Activated CD4-positive, alpha-beta T cell treated with anti-CD3 and anti-CD28 coated beads for 36 hours (primary cell): ENCODE results near the gene SPACA1. TPM values are rescaled to one million over a fixed set of nuclear protein-coding genes. Genes with fewer than 3 reads are reported as not detected.

Source experiments
- ATAC-seq: fragments of 200-7000 bp; cut with Tn5 transposase; one replicate; pipeline ENCODE4 v1.10.0; 2021; ENCODE audit warnings: mild to moderate bottlenecking, moderate library complexity
- CTCF ChIA-PET: fragments of 350-600 bp; sonication (Branson Sonifier 250); formaldehyde crosslinking; loops from one replicate; lab custom pipeline; 2021; ENCODE audit warnings: antibody characterized with exemption; lab: Charles Lee
- POLR2A ChIA-PET: fragments of 350-600 bp; sonication (Branson Sonifier 250); formaldehyde crosslinking; loops from one replicate; lab custom pipeline; 2021; ENCODE audit warnings: antibody characterized with exemption, inconsistent platforms; lab: Charles Lee
- DNase-seq: peaks from one replicate; pipeline ENCODE4 v3.0.0-alpha.2; 2020
- H3K27ac Mint-ChIP-seq: one replicate; pipeline ENCODE4 v1.8.0; 2021; ENCODE audit warnings: mixed read lengths
- H3K27me3 Mint-ChIP-seq: one replicate; pipeline ENCODE4 v1.8.0; 2021; ENCODE audit warnings: mixed read lengths
- H3K36me3 Mint-ChIP-seq: one replicate; pipeline ENCODE4 v1.8.0; 2021; ENCODE audit warnings: low read depth, mixed read lengths
- H3K4me1 Mint-ChIP-seq: one replicate; pipeline ENCODE4 v1.8.0; 2021; ENCODE audit warnings: mixed read lengths
- H3K4me3 Mint-ChIP-seq: one replicate; pipeline ENCODE4 v1.8.0; 2021; ENCODE audit warnings: mild to moderate bottlenecking, moderate library complexity, mixed read lengths
- H3K9me3 Mint-ChIP-seq: one replicate; pipeline ENCODE4 v1.8.0; 2021; ENCODE audit warnings: low read depth, mixed read lengths
- intact Hi-C, 2 experiments: fragments of 100-400 bp; cut with DNase I in 1 of 2; cut with micrococcal nuclease in 1 of 2; formaldehyde crosslinking; loops; one replicate each; pipeline versions ENCODE4 v1.14.2 to v1.15.1; 2022 to 2024; cut with DNase I, micrococcal nuclease
- total RNA-seq, 2 experiments: library from RNA; stranded (reverse); gene quantifications; one replicate each; pipeline ENCODE4 v1.2.3, GENCODE V29; 2021

SPACA1 gene
- total RNA-seq, 2 experiments from 2014 or later, result not detected

DNA sequence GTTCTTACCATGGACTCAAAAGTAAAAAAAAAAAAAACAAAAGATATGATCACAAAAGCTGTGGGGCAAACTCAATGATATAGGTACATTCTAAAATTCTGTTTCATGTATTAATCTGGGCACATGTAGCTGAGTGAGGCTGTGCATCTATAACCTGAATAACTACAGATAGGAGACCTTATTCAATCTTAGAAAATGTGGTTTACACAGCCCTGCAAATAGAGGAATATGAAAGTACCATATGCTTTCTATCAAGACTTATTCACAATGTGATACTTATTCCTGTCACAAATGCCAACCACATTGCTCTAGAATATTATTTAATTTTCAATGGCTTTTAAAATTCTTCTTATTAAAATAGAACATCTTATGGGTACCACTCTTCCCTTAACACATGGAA, 3.1 kb upstream of the SPACA1 start:
- no peak overlapping the region for H3K4me3 Mint-ChIP-seq
- no peak overlapping the region for H3K27ac Mint-ChIP-seq
- peaks cover 26% of the 10 kb centered on the region for H3K27me3 Mint-ChIP-seq
- ATAC-seq, result no peak
- no peaks in the 10 kb centered on the region for H3K36me3 Mint-ChIP-seq
- intact Hi-C loops, result no loop called here
- no peaks in the 10 kb centered on the region for H3K4me1 Mint-ChIP-seq
- ChIA-PET CTCF (no interaction called here), POLR2A (no interaction called here)
- peaks cover 2% of the 10 kb centered on the region for H3K9me3 Mint-ChIP-seq
- DNase-seq, result no peak

GRCh38 chr6:88045521-88046136, 2.0 kb upstream of the SPACA1 start:
- H3K4me1 Mint-ChIP-seq, result no peaks in the 10 kb centered on the region
- H3K36me3 Mint-ChIP-seq, result no peaks in the 10 kb centered on the region
- H3K9me3 Mint-ChIP-seq, result peaks cover 2% of the 10 kb centered on the region
- ChIA-PET CTCF (no interaction called here), POLR2A (no interaction called here)
- H3K27me3 Mint-ChIP-seq, result peaks cover 27% of the 10 kb centered on the region
- ATAC-seq, result no peak
- no peak overlapping the region for H3K27ac Mint-ChIP-seq
- intact Hi-C loops, result no loop called here
- H3K4me3 Mint-ChIP-seq, result no peak overlapping the region
- no peak for DNase-seq

DNA sequence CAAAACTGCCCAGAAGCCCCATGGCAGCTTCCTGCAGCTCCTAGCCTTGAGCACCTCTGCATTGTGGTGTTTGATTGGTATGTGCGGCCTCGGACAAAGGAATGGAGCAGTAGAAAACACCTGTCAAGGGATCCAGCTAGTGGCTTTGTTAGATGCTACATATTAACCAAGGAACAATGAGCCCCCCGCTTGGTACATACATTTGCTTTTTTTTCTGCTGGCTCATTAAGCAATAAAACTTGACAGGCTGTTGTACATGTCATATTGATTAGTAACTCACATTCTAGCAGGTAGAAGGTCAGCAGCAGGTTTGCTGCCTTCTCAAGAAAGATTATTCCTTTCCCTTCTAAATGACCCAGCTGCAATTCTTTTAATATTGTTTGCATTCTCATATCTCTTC, 937 bp downstream of the SPACA1 start:
- CTCF ChIA-PET, result no interaction called here
- POLR2A ChIA-PET, result no interaction called here
- intact Hi-C loops, result no loop called here
- Mint-ChIP-seq H3K36me3 (no peaks in the 10 kb centered on the region), H3K4me1 (no peaks in the 10 kb centered on the region), H3K27me3 (peaks cover 29% of the 10 kb centered on the region), H3K27ac (no peak overlapping the region), H3K9me3 (peaks cover 2% of the 10 kb centered on the region), H3K4me3 (no peak overlapping the region)
- ATAC-seq (no peak), DNase-seq (no peak)

DNA sequence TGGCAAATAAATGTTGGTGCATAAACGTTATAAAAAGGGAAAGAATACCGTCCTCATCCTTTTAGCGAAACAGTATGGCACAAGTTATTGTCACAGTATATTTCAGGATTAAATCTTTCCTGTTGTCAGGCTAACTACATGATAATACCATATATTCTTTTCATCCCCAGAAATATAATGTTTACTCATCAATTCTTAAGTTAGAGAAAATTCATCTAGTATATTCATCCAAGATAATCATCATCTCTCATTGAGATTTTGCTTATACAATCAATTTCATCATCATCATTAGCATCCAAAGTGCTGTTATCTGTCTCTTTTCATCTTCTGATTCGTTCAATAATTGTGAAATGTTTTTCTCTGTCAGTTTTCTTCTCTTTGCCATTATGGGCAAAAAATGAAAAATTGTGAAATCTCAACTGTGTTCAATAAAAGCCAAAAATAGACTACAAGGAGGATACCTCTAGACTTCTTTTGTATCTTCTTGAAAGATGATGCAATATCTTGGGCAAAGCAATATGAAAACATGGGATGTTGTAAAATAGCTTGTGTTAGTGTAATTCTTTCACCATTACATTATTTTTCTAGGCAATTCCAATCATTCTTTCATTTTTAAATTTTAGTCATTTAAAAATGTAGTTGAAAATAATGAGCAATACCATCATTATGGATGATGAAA, 2.6 kb downstream of the SPACA1 start:
- DNase-seq, result no peak
- no peak overlapping the region for H3K27ac Mint-ChIP-seq
- intact Hi-C loops, result no loop called here
- H3K27me3 Mint-ChIP-seq, result peaks cover 29% of the 10 kb centered on the region
- ChIA-PET CTCF (no interaction called here), POLR2A (no interaction called here)
- no peaks in the 10 kb centered on the region for H3K4me1 Mint-ChIP-seq
- H3K36me3 Mint-ChIP-seq, result no peaks in the 10 kb centered on the region
- ATAC-seq, result no peak
- peaks cover 2% of the 10 kb centered on the region for H3K9me3 Mint-ChIP-seq
- H3K4me3 Mint-ChIP-seq, result no peak overlapping the region

- Mint-ChIP-seq H3K27me3 (peaks cover 17% of the 10 kb centered on the region), H3K4me3 (no peak overlapping the region), H3K27ac (no peak overlapping the region), H3K4me1 (no peaks in the 10 kb centered on the region), H3K36me3 (no peaks in the 10 kb centered on the region), H3K9me3 (no peaks in the 10 kb centered on the region)
- intact Hi-C loops, result no loop called here
- DNase-seq, result no peak
- POLR2A ChIA-PET, result no interaction called here
- ATAC-seq, result no peak
- CTCF ChIA-PET, result no interaction called here
These were observed 11.6 kb downstream of the SPACA1 start for GRCh38 chr6:88059191-88059590.

DNA sequence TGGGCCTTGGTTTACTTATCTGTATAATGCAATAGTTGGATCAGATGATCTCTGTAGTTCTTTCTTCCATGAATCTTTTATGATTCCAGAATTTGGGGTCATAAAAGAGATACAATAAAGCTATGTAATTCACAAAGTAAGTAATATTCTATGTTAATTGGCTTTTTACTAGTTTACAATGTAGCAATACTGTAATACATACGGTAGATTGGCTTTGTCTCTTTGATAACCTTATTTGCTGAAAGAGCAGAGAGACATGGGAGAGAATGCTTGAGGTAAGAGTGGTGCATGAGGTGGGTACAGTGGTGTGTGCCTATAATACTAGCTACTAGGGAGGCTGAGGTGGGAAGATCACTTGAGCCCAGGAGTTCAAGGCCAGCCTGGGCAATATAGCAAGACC, 14.7 kb downstream of the SPACA1 start:
- ATAC-seq, result no peak
- intact Hi-C loops, result no loop called here
- no peak for DNase-seq
- Mint-ChIP-seq H3K4me3 (no peak overlapping the region), H3K27me3 (peaks cover 11% of the 10 kb centered on the region), H3K9me3 (no peaks in the 10 kb centered on the region), H3K27ac (no peak overlapping the region), H3K36me3 (no peaks in the 10 kb centered on the region), H3K4me1 (no peaks in the 10 kb centered on the region)
- ChIA-PET POLR2A (no interaction called here), CTCF (interaction anchor here (0.5 to 0.6 kb wide), 3 partner anchors 8 to 1193 kb away, joined by 3 to 4 read pairs (median 4); no protein-coding TSS in a partner anchor)

- H3K36me3 Mint-ChIP-seq, result no peaks in the 10 kb centered on the region
- DNase-seq (no peak), ATAC-seq (no peak)
- peaks cover 20% of the 10 kb centered on the region for H3K27me3 Mint-ChIP-seq
- POLR2A ChIA-PET, result no interaction called here
- CTCF ChIA-PET, result no interaction called here
- H3K27ac Mint-ChIP-seq, result no peak overlapping the region
- peaks cover 1% of the 10 kb centered on the region for H3K9me3 Mint-ChIP-seq
- H3K4me3 Mint-ChIP-seq, result no peak overlapping the region
- H3K4me1 Mint-ChIP-seq, result no peaks in the 10 kb centered on the region
- intact Hi-C loops, result no loop called here
These were observed 24.8 kb downstream of the SPACA1 start for GRCh38 chr6:88072462-88072861.

DNA sequence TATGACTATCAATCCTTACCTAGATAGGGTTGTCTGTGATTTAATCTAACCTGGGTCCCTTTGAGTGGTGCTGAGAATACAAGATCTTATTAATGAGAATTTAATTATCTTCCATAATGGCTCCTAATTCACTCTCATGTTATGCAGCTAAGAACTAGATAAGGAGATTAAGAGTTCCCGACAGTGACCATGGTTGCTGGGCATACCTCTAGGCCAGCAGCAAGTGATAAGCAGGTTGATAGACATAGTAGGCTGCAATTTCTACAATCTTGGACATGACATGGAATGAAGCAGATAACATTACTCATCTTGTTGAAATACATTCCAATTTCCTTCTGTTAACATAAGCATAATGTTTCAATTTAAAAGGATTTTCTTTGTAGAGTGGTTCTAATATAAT, 27.1 kb downstream of the SPACA1 start:
- intact Hi-C loops, result no loop called here
- POLR2A ChIA-PET, result no interaction called here

GRCh38 chr6:88077305-88077704, 29.7 kb downstream of the SPACA1 start:
- CTCF ChIA-PET, result interaction anchor here (0.7 kb wide), 2 partner anchors 11 to 684 kb away, joined by 3 to 4 read pairs; no protein-coding TSS in a partner anchor
- no peaks in the 10 kb centered on the region for H3K4me1 Mint-ChIP-seq
- H3K27me3 Mint-ChIP-seq, result peaks cover 22% of the 10 kb centered on the region
- H3K27ac Mint-ChIP-seq, result no peak overlapping the region
- ATAC-seq (no peak), DNase-seq (no peak)
- POLR2A ChIA-PET, result interaction anchor here (0.6 kb wide), 1 partner anchor 15 kb away, joined by 3 read pairs; no protein-coding TSS in a partner anchor
- H3K4me3 Mint-ChIP-seq, result no peak overlapping the region
- intact Hi-C loops, result no loop called here
- H3K36me3 Mint-ChIP-seq, result no peaks in the 10 kb centered on the region
- H3K9me3 Mint-ChIP-seq, result no peaks in the 10 kb centered on the region

More for the DNA sequence above, 27.1 kb downstream of the SPACA1 start:
- CTCF ChIA-PET, result no interaction called here
- Mint-ChIP-seq H3K4me1 (no peaks in the 10 kb centered on the region), H3K4me3 (no peak overlapping the region), H3K36me3 (no peaks in the 10 kb centered on the region), H3K27ac (no peak overlapping the region), H3K27me3 (peaks cover 18% of the 10 kb centered on the region), H3K9me3 (no peaks in the 10 kb centered on the region)
- DNase-seq (no peak), ATAC-seq (no peak)

DNA sequence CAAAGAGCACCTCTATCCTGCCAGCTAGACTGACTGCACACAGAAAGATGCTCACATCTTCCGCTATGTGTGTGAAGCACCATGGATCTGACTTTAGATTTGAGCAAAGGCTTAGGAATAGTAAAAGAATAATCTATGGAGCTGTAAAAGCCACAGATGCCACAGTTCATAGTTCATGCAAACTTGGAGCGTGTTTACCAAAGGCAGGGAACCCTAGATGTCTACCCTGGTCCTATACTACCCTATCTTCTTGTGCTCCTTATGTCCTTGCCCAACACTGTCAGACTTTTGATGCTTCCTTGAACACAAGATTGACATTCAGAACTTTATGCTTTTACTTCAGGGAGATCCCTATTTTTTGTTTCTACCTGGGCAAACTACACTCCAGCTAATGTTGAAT, 39.2 kb downstream of the SPACA1 start:
- intact Hi-C loops, result no loop called here
- Mint-ChIP-seq H3K4me1 (no peaks in the 10 kb centered on the region), H3K9me3 (no peaks in the 10 kb centered on the region), H3K27ac (no peak overlapping the region), H3K36me3 (no peaks in the 10 kb centered on the region), H3K4me3 (no peak overlapping the region), H3K27me3 (peaks cover 4% of the 10 kb centered on the region)
- ChIA-PET CTCF (interaction anchor here (0.7 kb wide), 1 partner anchor 47 kb away, joined by 4 read pairs; no protein-coding TSS in a partner anchor), POLR2A (no interaction called here)
- no peak for ATAC-seq
- DNase-seq, result no peak

DNA sequence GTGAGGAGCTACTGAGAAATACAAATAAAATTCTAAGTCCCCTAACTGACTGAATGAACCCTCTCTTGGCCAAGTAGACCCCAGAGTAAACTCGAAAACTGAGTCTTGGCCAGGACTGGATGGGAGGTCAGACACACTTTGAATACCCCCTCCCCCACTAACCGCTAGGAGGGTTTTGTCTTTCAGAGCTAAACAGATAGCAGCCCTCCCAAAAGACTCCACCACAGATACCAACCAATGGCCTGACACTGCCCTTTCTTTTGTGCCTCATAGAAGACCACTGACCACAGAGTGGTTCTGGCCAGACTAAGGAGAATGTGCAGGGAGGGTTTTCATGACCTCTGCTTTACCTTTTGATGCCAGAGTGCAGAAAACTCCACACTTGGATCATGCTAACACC, 42.1 kb downstream of the SPACA1 start:
- no peak for DNase-seq
- no peak for ATAC-seq
- Mint-ChIP-seq H3K9me3 (no peaks in the 10 kb centered on the region), H3K36me3 (no peaks in the 10 kb centered on the region), H3K27ac (no peak overlapping the region), H3K4me1 (no peaks in the 10 kb centered on the region), H3K27me3 (peaks cover 6% of the 10 kb centered on the region), H3K4me3 (no peak overlapping the region)
- ChIA-PET CTCF (interaction anchor here (0.6 kb wide), 1 partner anchor 58 kb away, joined by 3 read pairs; no protein-coding TSS in a partner anchor), POLR2A (no interaction called here)
- intact Hi-C loops, result no loop called here

GRCh38 chr6:88105741-88106340, 58.2 kb downstream of the SPACA1 start:
- CTCF ChIA-PET, result no interaction called here
- Mint-ChIP-seq H3K27me3 (peaks cover 4% of the 10 kb centered on the region), H3K4me3 (no peak overlapping the region), H3K36me3 (no peaks in the 10 kb centered on the region), H3K4me1 (no peaks in the 10 kb centered on the region), H3K27ac (no peak overlapping the region), H3K9me3 (no peaks in the 10 kb centered on the region)
- POLR2A ChIA-PET, result no interaction called here
- DNase-seq, result no peak
- intact Hi-C loops, result no loop called here
- no peak for ATAC-seq
